OCI-M2 (cell line): ENCODE measurements around the gene TTC9.

Experiments used
- DNase-seq: peaks from one replicate; lab custom pipeline; 2025; ENCODE audit not compliant: unreplicated experiment; lab: John Stamatoyannopoulos, UW

The TTC9 gene

DNA sequence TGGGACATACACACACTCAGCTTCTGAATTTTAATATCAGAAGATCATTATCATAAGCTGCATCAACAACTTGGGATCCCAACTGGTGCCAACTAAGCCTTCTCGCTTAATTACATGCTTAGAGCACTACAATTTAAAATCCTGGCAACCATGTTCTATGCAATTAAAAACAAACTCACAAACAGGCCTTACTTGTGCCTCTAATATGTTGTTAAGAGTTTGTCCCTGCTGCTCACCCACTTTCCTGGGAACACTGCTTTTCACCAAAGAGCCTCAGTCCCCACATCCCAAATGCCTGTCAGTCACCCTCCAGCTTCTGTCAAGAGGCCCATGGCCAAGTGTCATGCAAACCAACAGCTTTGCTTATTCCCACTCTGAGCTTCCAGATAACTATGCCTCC is 69.7 kb downstream of the TTC9 start:
- no peak for DNase-seq

- DNase-seq, result no peak
Measured at GRCh38 chr14:70713096-70713495, 71.4 kb downstream of the TTC9 start.

DNA sequence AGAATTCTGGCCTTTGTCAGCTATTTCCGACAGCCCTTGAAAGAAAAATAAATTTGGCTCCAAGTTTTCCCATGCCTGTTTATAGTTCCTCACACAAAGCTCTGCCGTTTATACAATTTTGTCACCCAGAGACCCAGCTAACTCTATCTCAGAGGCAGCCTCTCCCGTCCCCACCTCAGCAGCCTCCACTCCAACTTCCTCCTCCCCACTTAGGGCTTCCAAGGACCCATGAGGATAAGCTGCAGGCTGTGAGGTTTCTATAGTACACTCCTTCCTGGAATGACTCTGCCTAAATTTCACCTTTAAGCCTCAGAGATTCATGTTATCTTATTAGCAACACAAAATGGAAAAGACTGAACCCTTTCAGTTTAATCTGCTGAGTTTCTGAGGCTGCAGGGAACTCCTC is 71.8 kb downstream of the TTC9 start:
- DNase-seq, result no peak

- no peak for DNase-seq
Measured at GRCh38 chr14:70714055-70714550, 72.4 kb downstream of the TTC9 start.

DNA sequence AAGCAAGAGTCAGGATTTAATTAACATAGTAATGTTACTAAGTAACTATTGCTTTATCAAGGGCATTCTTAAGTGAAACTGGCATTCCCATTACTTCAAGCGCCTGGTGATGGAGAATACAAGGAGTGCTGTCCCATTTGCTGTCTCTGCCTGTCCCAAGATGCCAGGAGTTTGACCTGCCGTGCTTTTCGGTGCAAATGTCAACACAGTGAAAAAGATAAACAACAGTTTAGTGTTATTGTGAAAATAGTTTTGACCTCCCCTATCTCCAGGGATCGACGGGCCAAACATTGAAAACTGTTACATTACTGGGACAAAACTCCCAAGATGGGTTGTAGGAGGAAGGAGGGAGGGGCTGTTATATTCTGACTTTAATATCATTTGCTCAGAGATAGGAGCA is 74.8 kb downstream of the TTC9 start:
- no peak for DNase-seq

DNA sequence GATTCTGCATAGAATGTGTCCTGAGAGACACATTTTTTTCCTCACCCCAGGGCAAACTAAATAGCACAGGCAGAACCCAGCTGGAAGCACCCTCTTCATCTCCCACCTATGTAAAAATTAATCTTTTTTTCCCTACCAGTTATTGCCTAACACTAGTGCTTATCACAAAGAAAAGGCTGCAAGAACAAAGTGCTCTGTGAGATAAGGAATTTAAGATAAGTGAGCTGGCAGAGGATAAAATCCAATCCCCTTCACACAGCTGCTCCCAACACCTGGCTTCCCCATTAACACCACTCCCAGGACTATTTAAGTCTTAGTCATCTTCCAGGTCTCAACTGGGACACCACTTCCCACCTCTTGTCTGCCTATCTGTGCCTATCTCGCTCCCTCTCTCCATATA is 75.2 kb downstream of the TTC9 start:
- DNase-seq, result no peak

- DNase-seq, result no peak
Measured at GRCh38 chr14:70718383-70719118, 76.8 kb downstream of the TTC9 start.

DNA sequence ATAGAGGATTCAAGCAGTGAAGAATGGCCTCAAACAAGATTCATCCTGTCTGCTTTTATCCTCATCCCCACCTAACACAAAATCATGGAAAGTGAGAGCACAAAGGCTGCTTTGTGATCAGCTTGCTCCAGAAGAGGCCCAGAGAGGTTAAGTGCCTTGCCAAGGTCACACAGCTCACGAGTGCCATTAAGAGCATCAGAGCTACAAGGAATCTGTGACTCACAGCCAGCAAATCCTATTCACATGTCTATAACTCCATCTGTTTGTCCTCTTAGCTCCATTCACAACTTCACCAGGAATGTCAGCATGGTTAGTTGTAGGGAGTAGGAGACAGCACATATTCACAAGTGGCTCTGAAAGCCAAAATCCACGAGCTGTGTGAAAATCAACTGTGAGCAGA is 79.8 kb downstream of the TTC9 start:
- DNase-seq, result no peak

GRCh38 chr14:70722418-70722817 is 80.7 kb downstream of the TTC9 start:
- no peak for DNase-seq

DNA sequence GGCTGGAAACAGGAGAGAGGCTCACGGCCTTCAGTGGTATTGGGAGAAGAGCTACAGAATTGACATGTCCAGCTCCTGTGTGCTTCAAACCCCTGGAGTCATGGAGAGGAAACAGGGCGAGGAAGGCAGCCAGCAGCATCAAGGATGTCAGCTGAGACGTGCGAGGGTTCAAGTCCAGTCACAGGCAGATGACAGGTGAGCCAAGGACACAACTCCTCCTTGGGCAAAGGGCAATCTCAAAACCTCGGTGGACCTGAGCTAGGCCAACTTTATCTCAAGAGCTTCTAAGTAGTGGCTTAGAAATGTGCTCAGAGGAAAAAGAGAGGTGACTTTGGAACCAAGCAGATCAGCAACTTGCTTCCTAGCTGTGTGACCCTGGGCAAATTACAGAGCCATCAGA is 81.6 kb downstream of the TTC9 start:
- no peak for DNase-seq

GRCh38 chr14:70724110-70724509 is 82.4 kb downstream of the TTC9 start:
- no peak for DNase-seq

GRCh38 chr14:70724944-70725343 is 83.2 kb downstream of the TTC9 start:
- DNase-seq, result no peak
